NCI-H2171 treated with DMSO at 0.1 percent for 48 hours (cell line): Measurements from ENCODE around the gene FOXP1.

Experiments
- DNase-seq: peaks from one replicate; lab custom pipeline; 2025; lab: John Stamatoyannopoulos, UW

Gene FOXP1

GRCh38 chr3:71262364-71263265 is 320.9 kb downstream of the FOXP1 start:
- no peak for DNase-seq

- DNase-seq, result no peak
These were observed 322.7 kb downstream of the FOXP1 start for GRCh38 chr3:71260782-71261181.

- DNase-seq, result no peak
These were observed 325.0 kb downstream of the FOXP1 start for GRCh38 chr3:71258526-71258925.

- no peak for DNase-seq
These were observed 325.4 kb downstream of the FOXP1 start for GRCh38 chr3:71258116-71258515.

GRCh38 chr3:71255498-71255897 is 328.0 kb downstream of the FOXP1 start:
- DNase-seq, result no peak

- no peak for DNase-seq
These were observed 329.1 kb downstream of the FOXP1 start for GRCh38 chr3:71254281-71255057.

GRCh38 chr3:71253169-71253568 is 330.4 kb downstream of the FOXP1 start:
- DNase-seq, result no peak

- DNase-seq, result no peak
These were observed 331.1 kb downstream of the FOXP1 start for GRCh38 chr3:71252466-71252865.

- DNase-seq, result no peak
These were observed 332.3 kb downstream of the FOXP1 start for GRCh38 chr3:71251156-71251775.

GRCh38 chr3:71250026-71250425 is 333.5 kb downstream of the FOXP1 start:
- no peak for DNase-seq

GRCh38 chr3:71247958-71248335 is 335.6 kb downstream of the FOXP1 start:
- DNase-seq, result no peak

- DNase-seq, result peak; percentile 17
These were observed 336.1 kb downstream of the FOXP1 start for GRCh38 chr3:71247221-71247957.

- no peak for DNase-seq
These were observed 337.3 kb downstream of the FOXP1 start for GRCh38 chr3:71245971-71246880.

- DNase-seq, result no peak
These were observed 338.6 kb downstream of the FOXP1 start for GRCh38 chr3:71244826-71245488.

GRCh38 chr3:71244153-71244825 is 339.2 kb downstream of the FOXP1 start:
- DNase-seq, result no peak

GRCh38 chr3:71243229-71243628 is 340.3 kb downstream of the FOXP1 start:
- no peak for DNase-seq

- no peak for DNase-seq
These were observed 341.5 kb downstream of the FOXP1 start for GRCh38 chr3:71241981-71242560.

- no peak for DNase-seq
These were observed 342.2 kb downstream of the FOXP1 start for GRCh38 chr3:71241246-71241901.

- no peak for DNase-seq
These were observed 343.5 kb downstream of the FOXP1 start for GRCh38 chr3:71240034-71240433.
